IMR-90 (cell line): ENCODE data around the gene CACNG8.

Experiments used
- BHLHE40 ChIP-seq: fragments of 150-350 bp; IDR thresholded peaks from 2 replicates; pipeline ENCODE4 v1.6.1; 2016; ENCODE audit warnings: mild to moderate bottlenecking, low read depth, low read length
- CEBPB ChIP-seq: IDR thresholded peaks from 2 replicates; pipeline ENCODE4 v1.6.1; 2012; ENCODE audit warnings: low read depth, low read length, improper control_type of control experiment
- CTCF ChIP-seq: conservative IDR thresholded peaks from 2 replicates; pipeline ENCODE4 v1.5.1; 2012; ENCODE audit warnings: mild to moderate bottlenecking, low read depth, low read length, improper control_type of control experiment
- FOS ChIP-seq: fragments of 150-350 bp; IDR thresholded peaks from 2 replicates; pipeline ENCODE4 v1.6.1; 2016; ENCODE audit warnings: low read depth, low read length
- POLR2A ChIP-seq: IDR thresholded peaks from 2 replicates; pipeline ENCODE4 v1.6.1; 2012; ENCODE audit warnings: mild to moderate bottlenecking, low read depth, low read length
- SMC3 ChIP-seq: fragments of 150-350 bp; IDR thresholded peaks from 2 replicates; pipeline ENCODE4 v1.6.1; 2016; ENCODE audit warnings: low read depth, mild to moderate bottlenecking, antibody characterized with exemption, low read length, moderate library complexity

- TF ChIP-seq FOS (no peak), CTCF (no peak), POLR2A (no peak), SMC3 (no peak), CEBPB (no peak), BHLHE40 (no peak)
These were observed 46.7 kb upstream of the CACNG8 start for GRCh38 chr19:53916004-53916403.
